ENCODE results near the gene CCDC86.

DNA sequence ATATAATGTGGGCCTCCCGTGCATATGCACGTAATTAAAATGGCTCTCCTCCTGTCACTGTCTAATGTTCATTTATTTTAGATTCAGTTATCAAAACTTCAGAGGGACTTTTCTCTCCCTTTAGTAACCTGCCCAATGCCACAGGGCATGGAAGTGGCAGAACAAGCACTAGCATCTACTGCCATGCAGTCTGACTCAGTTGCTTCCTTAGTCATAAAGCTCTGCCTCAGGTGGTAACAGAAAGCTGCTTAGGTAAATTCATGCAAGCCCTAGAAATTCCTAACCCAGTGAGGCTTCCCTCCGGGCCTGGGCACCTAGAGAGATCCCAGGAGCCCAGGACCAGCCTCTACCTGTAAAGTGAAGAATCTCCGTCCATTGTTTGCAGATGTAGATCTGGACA lies 55.6 kb downstream of the CCDC86 start:
- TF ChIP-seq CTCF (IDR thresholded peaks at IDR 0.05; ENCODE audit: borderline replicate concordance, extremely low read depth, low read length, poor library complexity, severe bottlenecking): no peak
- no peak for TF ChIP-seq EZH2 (IDR thresholded peaks at IDR 0.05; ENCODE audit: borderline replicate concordance, low read depth, low read length, severe bottlenecking)
